HG02981 (cell line): ENCODE data around the gene LRRC8C.
A peak's percentile ranks its signal among the peaks of the same experiment; 100 is the strongest.

Experiments
- ATAC-seq: cut with Tn5 transposase; IDR thresholded peaks from one replicate; pipeline ENCODE4 v1.9.1; 2021; ENCODE audit warnings: mild to moderate bottlenecking, moderate library complexity; ENCODE audit not compliant: unreplicated experiment

LRRC8C gene

GRCh38 chr1:89633248-89633799, 404 bp downstream of the LRRC8C start:
- ATAC-seq = peak; percentile 38

GRCh38 chr1:89633800-89634625, 1.1 kb downstream of the LRRC8C start:
- ATAC-seq = no peak

GRCh38 chr1:89635825-89636815, 3.2 kb downstream of the LRRC8C start:
- no peak for ATAC-seq

DNA sequence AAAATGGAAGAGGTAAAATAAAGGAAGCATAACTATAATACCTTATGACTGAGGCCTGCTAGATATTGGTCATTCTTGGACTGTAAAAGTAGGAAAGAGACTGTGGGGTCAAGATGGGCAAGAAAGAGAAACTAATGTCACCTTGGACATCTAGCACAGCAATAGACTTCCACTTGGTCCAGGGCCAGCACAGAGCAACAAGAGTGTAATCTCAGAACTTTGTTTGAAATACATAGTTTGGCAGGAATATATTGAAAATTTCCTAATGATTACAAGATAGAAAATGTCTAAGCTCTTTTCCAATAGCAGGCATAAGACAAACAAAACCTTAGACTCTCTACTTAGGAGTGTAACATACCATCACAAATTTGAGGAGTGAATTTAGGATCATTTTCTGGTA, 4.6 kb downstream of the LRRC8C start:
- ATAC-seq = no peak

DNA sequence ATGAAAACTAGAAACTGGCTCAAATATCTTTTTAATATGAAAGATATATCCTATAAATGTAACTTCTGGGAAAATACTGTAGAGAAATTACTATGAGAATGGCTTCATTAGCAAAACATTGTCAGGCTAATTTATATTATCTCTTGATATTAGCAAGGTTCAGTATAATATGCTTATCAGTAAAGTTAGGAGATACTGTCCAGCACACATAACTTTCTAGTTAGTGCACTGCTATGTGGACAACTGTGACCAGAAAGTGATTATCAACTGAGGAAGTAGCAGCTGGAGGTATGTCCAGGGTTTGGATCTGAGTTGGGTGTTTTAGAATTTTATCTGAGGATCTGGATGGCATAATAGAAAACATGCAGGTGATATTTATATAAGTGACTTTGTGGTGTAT, 7.5 kb downstream of the LRRC8C start:
- no peak for ATAC-seq

- ATAC-seq = no peak
These were observed 8.9 kb downstream of the LRRC8C start for GRCh38 chr1:89641781-89642180.

GRCh38 chr1:89643577-89643976, 10.7 kb downstream of the LRRC8C start:
- ATAC-seq = no peak

DNA sequence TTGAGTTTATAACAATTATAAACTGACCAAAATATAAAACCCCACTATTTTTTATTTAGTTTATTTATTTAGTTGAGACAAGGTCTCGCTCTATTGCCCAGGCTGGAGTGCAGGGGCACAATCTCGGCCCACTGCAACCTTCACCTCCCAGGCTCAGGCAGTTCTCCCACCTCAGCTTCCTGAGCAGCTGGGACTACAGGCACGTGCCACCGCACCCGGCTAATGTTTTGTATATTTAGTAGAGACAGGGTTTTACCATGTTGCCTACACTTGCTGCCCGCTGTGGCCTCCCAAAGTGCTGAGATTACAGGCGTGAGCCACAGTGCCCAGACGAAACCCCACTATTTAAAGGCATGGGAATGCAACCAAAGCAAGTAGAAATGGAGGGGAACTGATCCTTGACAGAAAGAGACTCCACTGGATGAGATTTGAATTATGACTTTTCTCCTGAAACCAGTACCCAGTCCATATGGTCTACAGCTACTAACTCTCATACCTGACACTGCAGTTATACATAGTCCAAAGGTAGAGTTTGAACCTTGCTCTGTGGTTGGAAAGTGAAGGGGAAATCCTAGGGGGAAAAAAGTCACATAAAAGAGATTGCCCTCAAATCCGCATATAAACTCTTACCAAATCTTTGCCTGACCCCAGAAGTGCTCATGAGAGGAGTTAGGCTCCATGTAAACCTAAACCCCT, 11.3 kb downstream of the LRRC8C start:
- no peak for ATAC-seq

DNA sequence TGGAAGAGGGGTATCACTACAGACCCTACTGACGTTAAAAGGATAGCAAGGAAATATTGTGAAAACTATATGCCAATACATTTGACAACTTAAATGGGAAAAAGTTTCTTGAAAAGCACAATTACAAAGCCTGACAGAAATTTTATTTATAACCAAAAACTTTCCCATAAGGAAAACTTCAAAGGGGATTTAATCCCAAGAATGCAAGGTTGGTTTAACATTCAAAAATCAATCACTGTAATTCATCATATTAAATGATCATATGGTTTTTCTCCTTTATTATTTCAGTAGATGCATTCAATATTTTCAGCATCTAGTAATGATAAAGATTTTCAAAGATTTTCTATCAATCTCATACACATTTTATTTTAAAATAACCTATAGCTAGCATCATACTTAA, 13.3 kb downstream of the LRRC8C start:
- no peak for ATAC-seq

DNA sequence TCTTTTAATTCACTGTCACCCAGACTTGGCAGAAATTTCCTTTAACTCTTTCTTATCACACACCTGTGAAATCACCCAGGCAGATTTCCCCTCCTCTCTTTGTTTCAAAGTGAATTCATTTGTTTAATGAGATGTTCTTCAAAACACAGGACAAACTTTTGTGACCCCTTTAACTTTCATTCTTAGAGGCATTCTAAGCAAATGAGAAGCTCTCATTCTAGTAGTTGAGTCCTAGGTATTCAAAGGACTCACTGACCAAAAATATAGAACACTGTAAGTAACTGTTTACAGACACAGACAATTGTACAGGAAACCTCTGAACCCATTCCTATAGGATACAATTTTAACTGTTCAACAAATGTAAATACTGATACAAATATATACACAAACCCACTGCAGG, 16.9 kb downstream of the LRRC8C start:
- no peak for ATAC-seq

DNA sequence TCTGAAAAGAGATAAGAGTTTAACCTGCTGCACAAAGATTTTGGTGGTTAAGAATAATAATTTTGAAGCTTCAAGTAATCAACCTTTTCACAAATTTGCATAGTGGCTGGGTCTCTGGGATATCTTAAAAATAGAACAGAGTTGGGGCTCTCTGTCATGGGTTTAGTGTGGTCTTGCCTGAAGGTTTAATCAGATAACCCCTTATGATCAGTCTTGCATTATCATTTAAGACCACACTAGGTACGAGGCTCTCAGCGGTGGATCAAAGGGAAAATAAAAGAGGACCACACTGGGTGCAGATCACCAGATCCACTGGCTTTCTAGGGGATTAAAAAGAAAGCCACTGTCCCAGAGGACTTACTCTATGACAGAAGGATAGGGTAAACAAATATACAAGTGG, 19.5 kb downstream of the LRRC8C start:
- no peak for ATAC-seq

DNA sequence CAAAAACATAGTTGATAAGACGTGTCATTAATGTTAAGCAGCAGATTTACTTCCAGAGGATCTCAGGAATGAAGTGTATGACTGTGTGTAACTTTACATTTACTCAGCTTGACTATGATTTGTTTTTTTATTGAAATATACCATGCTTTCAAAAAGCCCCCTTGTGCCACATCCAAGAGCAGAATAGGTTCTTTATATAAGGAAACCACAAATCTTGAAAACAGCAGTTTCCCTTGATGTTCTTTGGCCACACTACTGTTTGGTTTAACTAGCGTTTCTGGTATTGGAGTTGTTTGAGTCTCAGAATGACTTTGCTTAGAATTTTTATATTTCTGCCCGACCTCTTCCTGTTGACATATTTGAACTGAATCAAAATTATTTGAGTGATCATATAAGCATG, 25.0 kb downstream of the LRRC8C start:
- no peak for ATAC-seq

- ATAC-seq = no peak
These were observed 26.6 kb downstream of the LRRC8C start for GRCh38 chr1:89659322-89660081.

DNA sequence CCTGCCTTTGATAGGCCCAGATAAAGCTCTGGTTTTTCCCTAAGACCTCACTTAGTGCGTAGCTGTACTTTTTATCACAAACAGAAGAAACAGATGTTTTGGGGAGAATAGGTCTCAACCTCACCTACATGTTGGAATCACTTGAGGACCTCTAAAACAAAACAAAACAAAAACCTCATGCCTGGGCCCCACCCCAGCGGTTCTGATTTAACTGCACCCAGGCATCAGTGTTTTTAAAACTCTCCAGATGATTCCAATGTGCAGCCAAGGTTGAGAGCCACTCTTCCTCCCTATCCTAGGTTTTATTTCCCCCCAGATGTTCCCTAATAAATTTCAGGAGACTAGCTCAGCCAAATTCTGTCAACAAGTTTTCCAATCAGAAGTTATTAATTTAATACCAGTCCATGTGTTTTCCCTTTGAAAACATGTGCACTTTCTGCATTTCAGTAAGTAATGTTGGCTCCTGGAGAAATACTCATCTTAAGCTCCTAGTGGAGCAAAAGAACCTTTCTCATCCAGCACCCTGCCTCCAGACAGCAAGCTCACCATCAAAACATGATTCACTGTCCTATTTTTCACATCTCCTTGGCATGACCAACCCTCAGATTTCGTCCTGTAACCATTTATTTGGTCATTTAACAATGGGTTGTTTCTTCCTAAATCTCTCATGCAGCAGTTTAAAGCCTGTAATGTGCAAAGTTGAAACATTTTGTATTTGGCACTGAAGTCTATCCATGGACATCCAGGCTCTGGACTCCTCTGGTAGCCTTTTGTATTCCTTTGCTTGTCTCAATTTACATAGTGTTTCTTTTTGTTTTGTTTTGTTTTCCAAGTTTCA, 27.5 kb downstream of the LRRC8C start:
- ATAC-seq = no peak

DNA sequence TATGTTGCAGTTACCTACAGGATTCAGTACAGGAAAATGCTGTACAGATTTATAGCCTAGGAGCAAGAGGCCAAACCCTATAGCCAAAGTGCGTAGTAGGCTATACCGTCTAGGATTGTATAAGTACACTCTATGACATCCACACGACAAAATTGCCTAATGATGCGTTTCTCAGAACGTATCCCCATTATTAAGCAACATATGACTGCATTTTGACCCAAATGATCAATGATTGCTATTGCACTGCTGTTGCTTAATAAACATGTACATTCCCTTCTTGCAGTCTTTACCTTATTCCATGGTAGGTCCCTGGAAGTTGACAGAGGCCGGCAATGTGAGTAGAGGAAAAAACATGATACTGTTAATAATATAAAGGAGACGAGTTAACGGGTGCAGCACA, 33.0 kb downstream of the LRRC8C start:
- no peak for ATAC-seq

- no peak for ATAC-seq
These were observed 33.7 kb downstream of the LRRC8C start for GRCh38 chr1:89666640-89667039.

- no peak for ATAC-seq
These were observed 34.8 kb downstream of the LRRC8C start for GRCh38 chr1:89667691-89668090.

DNA sequence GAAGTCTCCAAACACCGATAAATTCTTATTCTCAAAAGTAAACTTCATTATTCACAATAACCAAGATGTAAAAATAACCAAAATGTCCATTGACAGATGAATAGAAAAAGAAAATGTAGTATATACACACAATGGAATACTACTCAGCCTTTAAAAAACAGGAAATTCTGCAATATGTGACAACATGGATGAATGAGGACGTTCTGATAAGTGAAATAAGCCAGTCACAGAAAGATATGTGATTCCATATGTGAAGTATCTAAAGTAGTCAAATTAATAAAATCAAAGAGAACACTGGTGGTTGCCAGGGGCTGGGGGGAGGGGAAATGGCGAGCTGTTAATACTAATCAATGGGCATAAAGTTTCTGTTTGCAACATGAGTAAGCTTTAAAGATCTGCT, 36.0 kb downstream of the LRRC8C start:
- no peak for ATAC-seq

- ATAC-seq = no peak
These were observed 36.5 kb downstream of the LRRC8C start for GRCh38 chr1:89669441-89669840.
